ENCODE measurements around the gene SHROOM2.
"Not testable (repeated sequence)": the region's sequence is repeated elsewhere in the genome, so short reads cannot be mapped to it uniquely, and the experiment has no call there.

The SHROOM2 gene

DNA sequence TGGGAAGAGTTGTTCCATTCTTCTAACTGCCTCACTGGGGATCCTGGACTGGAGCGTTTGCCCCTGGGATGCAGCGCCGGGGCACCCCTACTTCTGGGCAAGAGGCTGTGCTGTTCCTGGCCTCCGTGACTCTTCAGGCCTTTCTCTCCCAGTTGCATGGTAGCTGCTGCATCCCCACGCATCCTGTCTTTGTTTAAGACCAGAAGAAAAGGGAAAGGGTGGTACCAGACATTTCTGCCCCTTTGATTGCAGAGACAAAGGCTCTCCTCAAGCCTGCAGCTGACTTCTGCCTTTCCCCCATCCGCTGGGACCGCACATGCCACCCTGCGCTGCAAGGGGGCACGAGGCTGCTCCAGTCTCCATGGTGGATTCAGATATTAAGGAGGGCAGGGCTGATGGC, 70.4 kb downstream of the SHROOM2 start:
- TF ChIP-seq POLR2AphosphoS5 (IDR thresholded peaks at IDR 0.05; ENCODE audit: low read depth) = no peak
- no peak for TF ChIP-seq SPI1 (IDR thresholded peaks at IDR 0.05; ENCODE audit: borderline replicate concordance, low read depth)
- TF ChIP-seq REST (IDR thresholded peaks at IDR 0.05; ENCODE audit: insufficient replicate concordance, low read depth) = no peak
- TF ChIP-seq CTCF (IDR thresholded peaks at IDR 0.05; ENCODE audit: insufficient read depth, low read length) = no peak
- TF ChIP-seq GABPA (IDR thresholded peaks at IDR 0.05; ENCODE audit: low read depth) = no peak
- no peaks in the 10 kb centered on the region for H3K27me3 ChIP-seq (ENCODE audit: insufficient read depth, poor library complexity, severe bottlenecking)
- no peak overlapping the region for H3K4me3 ChIP-seq (replicated peaks; ENCODE audit: insufficient read depth, low read length)
- H3K27ac ChIP-seq (replicated peaks) = no peak overlapping the region
- DNase-seq (ENCODE audit: low read depth in 1 of 2, low spot score in 1 of 2) = no peak

- H3K27ac ChIP-seq (replicated peaks) = no peak overlapping the region
Observed at GRCh38 chrX:9857575-9858474, 71.6 kb downstream of the SHROOM2 start.

GRCh38 chrX:9858684-9859083, 72.5 kb downstream of the SHROOM2 start:
- not testable (repeated sequence) for H3K27me3 ChIP-seq (ENCODE audit: insufficient read depth, poor library complexity, severe bottlenecking); H3K4me3 ChIP-seq (replicated peaks; ENCODE audit: insufficient read depth, low read length); DNase-seq (ENCODE audit: low read depth in 1 of 2, low spot score in 1 of 2); H3K27ac ChIP-seq (replicated peaks)

More at GRCh38 chrX:9857575-9858474, 71.6 kb downstream of the SHROOM2 start:
- Histone ChIP-seq H3K4me3 (replicated peaks; ENCODE audit: insufficient read depth, low read length) (no peak overlapping the region), H3K27me3 (ENCODE audit: insufficient read depth, poor library complexity, severe bottlenecking) (no peaks in the 10 kb centered on the region)
- no peak for TF ChIP-seq CTCF (IDR thresholded peaks at IDR 0.05; ENCODE audit: insufficient read depth, low read length)
- TF ChIP-seq SPI1 (IDR thresholded peaks at IDR 0.05; ENCODE audit: borderline replicate concordance, low read depth) = no peak
- TF ChIP-seq REST (IDR thresholded peaks at IDR 0.05; ENCODE audit: insufficient replicate concordance, low read depth) = no peak
- no peak for TF ChIP-seq POLR2AphosphoS5 (IDR thresholded peaks at IDR 0.05; ENCODE audit: low read depth)
- TF ChIP-seq GABPA (IDR thresholded peaks at IDR 0.05; ENCODE audit: low read depth) = no peak
- no peak for DNase-seq (ENCODE audit: low read depth in 1 of 2, low spot score in 1 of 2)

- Histone ChIP-seq H3K27ac (replicated peaks) (no peak overlapping the region), H3K27me3 (ENCODE audit: insufficient read depth, poor library complexity, severe bottlenecking) (no peaks in the 10 kb centered on the region), H3K4me3 (replicated peaks; ENCODE audit: insufficient read depth, low read length) (no peak overlapping the region)
- TF ChIP-seq CTCF (IDR thresholded peaks at IDR 0.05; ENCODE audit: insufficient read depth, low read length) (no peak), SPI1 (IDR thresholded peaks at IDR 0.05; ENCODE audit: borderline replicate concordance, low read depth) (no peak), GABPA (IDR thresholded peaks at IDR 0.05; ENCODE audit: low read depth) (no peak), REST (IDR thresholded peaks at IDR 0.05; ENCODE audit: insufficient replicate concordance, low read depth) (no peak), POLR2AphosphoS5 (IDR thresholded peaks at IDR 0.05; ENCODE audit: low read depth) (no peak)
- no peak for DNase-seq (ENCODE audit: low read depth in 1 of 2, low spot score in 1 of 2)
Observed at GRCh38 chrX:9859711-9860555, 73.7 kb downstream of the SHROOM2 start.

All from HL-60 (cell line).